ENCODE measurements around the gene SWI5.

Gene SWI5

GRCh38 chr9:128280084-128280622, 4.1 kb downstream of the SWI5 start:
- no peak for DNase-seq

DNA sequence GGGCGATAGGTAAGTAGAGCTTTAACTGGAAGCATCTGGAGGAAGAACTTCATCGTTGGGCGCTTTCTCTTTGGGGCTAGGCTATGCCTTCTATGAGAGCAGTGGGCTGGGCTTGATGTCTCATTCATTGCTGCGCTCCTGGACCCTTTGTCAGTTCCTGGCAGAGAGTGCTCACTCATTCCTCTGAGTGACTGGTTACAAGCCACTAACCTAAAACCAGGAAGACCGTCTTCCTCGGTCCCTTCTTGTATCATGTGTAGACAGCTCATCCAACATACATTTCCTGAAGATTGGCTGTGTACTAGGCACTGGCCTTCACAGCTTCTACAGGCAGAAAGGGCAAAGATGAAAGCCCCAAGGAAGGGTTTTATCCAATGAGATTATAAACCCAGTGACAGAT, 6.4 kb downstream of the SWI5 start:
- DNase-seq, result no peak

- no peak for DNase-seq
Measured at GRCh38 chr9:128285033-128285784, 9.1 kb downstream of the SWI5 start.

DNA sequence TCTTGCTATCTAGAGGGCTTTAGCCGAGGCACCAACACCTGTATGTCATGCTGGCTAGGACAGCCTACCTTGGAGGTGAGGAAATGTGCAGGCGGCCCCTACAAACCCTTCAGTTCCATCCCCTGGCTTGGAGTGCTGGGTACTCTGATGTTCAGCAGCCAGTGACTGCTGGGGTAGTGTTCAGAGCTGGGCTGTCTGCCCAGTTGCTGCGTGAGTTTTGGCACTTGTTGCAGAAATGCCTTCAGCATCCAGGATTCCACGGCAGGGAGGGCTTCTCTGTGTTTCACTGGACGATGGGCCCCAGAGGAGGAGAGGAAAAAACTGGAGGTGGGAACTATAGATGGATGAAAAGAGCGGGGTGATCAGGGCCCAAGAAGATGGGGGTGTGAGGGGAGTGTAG, 10.4 kb downstream of the SWI5 start:
- no peak for DNase-seq

- no peak for DNase-seq
Measured at GRCh38 chr9:128288273-128289004, 12.4 kb downstream of the SWI5 start.

- DNase-seq, result no peak
Measured at GRCh38 chr9:128292009-128292408, 15.9 kb downstream of the SWI5 start.

DNA sequence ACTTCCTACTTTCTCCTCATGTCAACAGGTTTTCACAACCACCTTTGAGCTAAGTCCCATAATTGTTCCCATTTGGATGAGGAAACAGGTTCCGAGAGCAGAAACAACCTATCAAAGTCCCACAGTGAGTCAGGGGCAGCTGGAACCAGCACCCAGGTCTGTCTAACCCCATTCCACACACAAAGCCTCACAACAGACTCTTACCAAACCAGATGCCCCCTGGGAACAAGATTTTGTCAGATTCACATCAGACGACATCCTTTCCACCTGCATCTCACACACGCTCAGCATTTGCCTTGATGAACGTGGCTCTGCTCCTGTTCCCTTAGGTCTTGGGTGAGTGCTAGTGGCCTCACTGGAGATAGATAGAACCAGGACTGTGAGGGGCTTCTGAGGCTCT, 17.0 kb downstream of the SWI5 start:
- no peak for DNase-seq

DNA sequence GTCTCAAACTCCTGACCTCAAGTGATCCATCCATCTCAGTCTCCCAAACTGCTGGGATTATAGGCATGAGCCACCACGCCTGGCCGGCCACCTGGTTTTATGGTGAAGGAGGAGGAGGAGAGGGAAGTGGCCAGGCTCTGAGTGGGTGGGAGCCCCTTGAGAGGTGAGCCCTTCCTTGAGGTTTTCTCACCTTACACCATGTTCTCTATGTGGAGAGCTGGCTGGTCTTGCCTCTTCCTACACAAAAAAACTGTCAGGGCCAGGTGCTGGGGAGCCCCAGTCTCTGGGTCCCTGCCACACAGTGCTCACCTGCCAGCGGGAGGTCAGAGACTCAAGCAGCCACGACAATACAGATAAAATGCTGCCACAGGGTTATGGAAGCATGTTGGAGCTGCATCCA, 18.1 kb downstream of the SWI5 start:
- no peak for DNase-seq

DNA sequence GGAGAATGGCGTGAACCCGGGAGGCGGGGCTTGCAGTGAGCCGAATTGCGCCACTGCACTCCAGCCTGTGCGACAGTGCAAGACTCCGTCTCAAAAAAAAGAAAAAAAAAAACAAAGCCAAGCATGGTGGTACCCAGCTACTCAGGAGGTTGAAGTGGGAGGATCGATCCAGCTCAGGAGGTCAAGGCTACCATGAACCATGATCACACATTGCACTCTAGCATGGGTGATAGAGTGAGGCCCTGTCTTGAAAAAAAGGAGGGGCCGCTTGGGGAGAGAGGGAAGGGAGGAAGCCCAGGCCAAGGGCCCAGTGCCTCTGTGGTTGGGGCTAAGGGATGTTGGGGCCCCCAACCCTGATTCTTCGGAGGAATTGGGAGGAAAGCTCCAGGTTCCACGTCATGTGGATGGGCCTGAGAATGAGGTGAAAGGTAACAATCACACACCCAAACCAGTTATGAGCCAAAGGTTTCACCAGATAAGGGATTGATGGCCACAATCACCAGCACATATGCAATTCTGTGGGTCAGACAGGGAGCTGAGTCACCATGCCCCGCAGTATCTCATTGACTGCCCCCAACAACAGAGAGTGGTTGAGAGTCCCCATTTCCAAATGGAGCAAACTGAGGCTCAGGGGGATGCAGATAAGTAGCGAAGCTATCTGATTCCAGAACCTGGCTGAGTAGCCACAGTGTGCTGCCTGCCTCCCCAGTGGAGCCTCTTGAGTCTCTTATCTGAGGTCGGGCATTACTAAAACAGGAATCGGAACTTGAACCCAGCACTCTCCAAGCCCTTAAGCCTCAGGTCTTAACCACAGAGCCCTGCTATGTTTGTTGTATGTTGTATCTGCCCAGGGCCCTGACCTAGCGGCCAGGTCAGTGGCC, 20.5 kb downstream of the SWI5 start:
- DNase-seq, result no peak

DNA sequence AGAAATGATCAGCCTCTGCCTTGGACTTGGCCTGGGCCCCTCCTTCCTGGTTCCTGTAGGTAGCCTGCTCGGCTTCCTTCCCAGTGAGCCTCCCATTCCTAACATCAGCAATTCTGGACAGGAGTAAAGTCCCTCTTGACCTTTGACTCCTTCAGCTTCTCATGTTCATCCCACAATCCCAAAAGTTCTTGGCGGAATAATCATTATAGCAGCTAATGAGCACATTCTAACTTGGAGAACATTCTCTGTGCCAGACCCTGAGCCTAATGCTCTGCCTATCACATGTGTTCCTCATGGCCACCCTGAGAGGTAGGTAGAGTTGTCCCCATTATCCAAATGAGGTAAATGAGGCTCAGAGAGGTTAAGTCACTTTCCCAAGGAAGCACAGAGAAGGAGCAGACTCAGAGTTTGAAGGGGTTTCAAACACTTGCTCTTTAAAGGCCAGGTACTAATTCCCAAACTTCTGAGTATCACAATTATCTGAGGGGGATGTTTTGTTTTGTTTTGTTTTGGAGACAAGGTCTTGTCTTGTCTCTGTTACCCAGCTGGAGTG, 21.2 kb downstream of the SWI5 start:
- DNase-seq, result no peak

DNA sequence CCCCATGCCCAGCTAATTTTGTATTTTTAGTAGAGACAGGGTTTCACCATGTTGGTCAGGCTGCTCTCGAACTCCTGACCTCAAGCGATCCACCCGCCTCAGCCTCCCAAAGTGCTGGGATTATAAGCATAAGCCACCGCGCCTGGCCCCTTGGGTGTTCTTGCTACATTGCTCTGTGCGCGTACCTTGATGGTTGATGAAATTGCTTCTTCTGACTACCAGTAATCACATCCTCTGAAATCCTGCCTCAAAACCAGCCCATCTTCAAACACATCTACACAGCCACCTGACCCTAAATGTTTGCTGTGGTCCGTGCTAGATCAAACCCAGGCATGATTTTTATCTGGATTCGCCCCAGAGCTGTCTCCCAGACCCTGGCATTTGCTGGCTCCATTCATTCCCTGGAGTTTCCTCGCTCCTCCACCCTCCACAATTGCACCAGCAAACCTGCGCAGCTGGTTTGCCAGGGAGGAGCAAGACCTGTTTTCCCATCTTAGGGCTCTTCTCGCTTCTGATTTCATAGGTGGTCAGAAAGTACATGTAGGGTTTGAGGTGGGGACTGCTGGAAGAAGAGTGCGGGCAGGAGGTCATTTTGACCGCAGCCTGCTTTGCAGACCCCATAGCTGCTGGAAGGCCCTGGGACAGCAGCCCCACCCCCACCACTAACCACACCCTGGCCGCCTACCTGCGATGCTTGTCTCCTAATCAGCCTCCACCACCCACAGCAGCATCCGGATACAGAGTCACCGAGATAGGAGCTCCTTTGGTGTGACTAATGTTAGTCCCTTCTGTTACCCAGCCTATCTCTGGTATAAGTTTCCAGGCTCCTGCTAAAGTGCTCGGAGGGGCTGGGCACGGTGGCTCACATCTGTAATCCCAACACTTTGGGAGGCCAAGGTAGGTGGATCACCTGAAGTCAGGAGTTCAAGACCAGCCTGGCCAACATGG, 22.7 kb downstream of the SWI5 start:
- no peak for DNase-seq

DNA sequence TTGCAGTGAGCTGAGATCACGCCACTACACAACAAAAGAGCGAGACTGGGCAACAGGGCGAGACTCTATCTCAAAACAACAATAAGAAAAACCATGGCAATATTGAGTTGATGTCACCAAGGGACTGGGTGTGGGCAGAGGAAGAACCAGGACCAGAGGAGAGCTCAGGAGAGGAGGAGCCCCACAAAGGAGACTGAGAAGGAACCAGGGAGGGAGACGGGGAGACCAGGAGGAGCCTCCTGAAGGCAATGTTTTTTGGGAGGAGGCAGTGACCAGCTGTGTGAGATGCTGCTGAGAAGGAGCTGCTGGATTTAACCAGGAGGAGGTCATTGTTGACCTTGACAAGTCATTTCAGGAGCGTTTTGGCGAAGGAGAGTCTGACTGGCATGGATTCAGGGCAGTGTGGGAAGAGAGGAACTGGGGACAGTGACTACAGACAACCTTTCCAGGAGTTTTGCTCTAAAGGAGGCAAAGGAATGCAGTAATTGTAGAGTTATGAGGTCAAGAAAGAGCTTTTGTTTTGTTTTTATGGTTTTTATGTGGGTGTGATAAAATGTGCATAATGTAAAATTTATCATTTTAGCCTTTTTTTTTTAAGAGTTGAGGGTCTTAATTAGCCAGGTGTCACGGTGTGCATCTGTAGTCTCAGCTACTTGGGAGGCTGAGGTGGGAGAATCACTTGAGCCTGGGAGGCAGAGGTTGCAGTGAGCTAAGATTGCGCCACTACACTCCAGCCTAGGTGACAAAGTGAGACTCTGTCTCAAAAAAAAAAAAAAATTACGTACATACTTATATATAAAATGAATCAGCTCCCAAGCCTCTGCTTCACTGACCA, 28.3 kb downstream of the SWI5 start:
- no peak for DNase-seq

DNA sequence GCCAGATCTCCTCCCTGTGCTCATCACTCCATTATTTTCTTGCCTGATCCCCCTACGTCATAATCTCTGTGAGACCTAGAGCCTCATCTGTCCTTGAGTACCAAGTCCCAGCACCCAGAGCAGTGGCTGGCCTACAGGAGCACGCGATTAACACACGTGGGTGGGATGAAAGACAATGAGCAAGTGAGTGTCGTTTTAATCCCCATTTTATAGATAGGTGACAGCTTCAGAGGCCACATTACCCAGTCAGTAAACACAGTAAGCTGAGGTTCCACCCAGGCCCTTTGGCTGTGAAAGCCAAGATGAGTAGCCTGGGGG, 28.9 kb downstream of the SWI5 start:
- DNase-seq, result no peak

DNA sequence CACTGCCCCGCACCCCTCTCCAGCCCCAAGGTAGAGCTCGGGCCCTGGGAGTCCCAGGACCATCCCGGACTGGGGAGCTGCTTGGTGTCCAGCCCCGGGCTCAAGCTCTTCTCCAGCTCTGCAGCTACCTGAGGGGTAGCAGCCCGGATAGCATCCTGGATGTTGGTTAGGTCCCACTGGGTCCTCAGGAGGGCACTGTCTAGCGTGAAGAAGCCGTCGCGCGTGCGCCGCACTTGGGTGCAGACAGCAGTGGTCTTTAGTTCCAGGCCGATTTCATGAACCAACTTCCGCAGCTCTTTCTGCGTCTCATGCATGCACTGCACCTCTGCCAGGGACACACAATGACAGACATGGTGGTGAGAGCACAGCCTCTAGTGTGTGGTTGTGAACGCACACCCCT, 33.5 kb downstream of the SWI5 start:
- DNase-seq, result no peak

GRCh38 chr9:128310461-128310860, 34.4 kb downstream of the SWI5 start:
- DNase-seq, result no peak

DNA sequence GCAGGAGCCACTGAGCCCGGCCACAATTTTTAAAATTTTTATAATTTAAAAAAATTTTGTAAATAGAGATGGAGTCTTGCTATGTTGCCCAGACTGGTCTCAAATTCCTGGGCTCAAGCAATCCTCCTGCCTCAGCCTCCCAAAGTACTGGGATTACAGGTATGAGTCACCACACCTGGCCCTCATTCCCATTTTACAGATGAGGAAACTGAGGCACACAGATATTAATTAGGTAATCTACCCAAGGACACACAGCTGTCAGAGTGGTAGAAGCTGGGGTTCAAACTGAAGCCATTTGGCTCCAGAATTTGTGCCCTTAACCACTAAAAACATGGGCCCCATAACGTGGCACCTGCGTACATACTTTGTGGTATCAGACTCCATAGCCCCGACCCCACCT, 38.6 kb downstream of the SWI5 start:
- DNase-seq, result no peak

DNA sequence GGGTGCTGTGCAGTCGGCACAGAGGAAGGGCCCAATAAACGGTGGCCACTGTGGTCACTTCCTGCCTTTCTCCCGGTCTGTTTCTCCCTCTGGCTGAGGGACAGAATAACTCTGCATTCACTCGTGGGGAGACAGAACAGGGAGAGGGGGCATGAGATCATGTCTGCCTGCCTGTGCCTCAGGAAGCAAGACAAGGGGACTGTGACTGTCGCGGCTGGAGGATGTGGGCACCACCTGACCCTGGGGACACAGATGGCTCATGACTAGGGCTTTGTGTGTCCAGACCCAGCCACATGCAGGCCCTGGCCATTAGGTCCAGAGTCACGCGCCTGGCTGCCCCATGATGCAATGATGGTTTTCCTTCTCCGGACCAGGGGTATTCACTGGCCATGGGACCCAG, 40.3 kb downstream of the SWI5 start:
- DNase-seq, result no peak

DNA sequence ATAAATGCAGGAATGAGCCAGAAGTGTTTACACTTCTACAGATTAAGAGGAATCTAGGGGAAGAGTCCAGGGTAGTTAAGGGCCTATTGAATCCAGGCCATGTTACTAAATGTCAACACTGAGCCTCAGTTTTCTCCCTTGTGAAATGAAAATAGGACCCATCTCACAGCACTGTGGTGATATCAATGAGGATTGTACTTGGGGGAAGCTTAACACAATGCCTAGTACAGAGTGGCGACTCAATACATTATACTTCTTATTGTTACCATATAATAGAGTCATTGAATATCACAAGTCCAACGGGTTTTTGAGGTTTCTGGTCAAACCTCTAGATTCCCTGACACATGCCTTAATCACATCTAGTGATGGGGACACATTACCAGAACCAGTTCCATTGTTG, 41.6 kb downstream of the SWI5 start:
- DNase-seq, result no peak

- DNase-seq, result no peak
Measured at GRCh38 chr9:128321343-128321742, 45.3 kb downstream of the SWI5 start.

GRCh38 chr9:128321879-128322403, 45.9 kb downstream of the SWI5 start:
- DNase-seq, result no peak

All from cortex of kidney (tissue), 1 donor.